HG02642 (cell line): ENCODE results near the gene LSM7.
"Not testable (repeated sequence)": the region's sequence is repeated elsewhere in the genome, so short reads cannot be mapped to it uniquely, and the experiment has no call there.

Source experiments
- ATAC-seq: cut with Tn5 transposase; IDR thresholded peaks from one replicate; pipeline ENCODE4 v1.9.1; 2021; ENCODE audit warnings: mild to moderate bottlenecking; ENCODE audit not compliant: unreplicated experiment, poor library complexity

Gene LSM7

DNA sequence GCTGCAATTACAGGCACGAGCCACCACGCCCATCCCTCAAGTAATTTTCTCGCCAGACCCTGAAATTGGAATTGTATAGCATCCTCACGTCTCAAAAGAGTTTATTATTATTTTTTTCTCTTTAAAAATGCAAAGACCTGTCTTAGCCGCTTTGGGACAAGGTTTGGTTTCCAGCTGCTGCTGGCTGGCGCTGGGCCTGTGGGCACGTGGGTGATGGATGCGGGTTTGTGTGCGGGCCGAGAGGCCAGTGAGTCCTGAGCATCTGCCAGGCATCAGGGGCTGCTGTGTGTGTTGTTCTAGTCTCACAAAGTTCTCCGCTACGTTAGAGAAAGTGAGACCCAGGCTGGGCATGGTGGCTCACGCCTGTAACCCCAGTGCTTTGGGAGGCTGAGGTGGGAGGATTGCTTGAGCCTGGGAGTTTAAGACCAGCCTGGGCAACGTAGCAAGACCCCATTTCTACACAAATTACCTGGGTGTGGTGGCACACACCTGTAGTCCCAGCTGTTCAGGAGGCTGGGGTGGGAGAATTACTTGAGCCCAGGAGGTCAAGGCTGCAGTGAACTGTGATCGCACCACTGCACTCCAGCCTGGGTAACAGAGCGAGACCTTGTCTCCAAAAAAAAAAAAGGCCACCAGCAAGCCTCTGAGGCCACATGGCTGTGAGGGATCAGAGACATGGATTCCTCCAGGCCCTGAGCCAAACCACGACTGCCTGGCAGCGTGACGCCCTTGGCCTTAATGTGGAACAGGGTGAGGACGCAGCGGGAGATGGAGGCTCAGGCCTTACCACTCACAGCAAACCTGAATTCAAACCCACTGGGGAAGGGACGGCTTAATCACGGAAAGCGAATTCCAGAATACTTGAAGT lies 27.0 kb upstream of the LSM7 start:
- no peak for ATAC-seq

GRCh38 chr19:2354670-2355069 lies 26.3 kb upstream of the LSM7 start:
- ATAC-seq: no peak

DNA sequence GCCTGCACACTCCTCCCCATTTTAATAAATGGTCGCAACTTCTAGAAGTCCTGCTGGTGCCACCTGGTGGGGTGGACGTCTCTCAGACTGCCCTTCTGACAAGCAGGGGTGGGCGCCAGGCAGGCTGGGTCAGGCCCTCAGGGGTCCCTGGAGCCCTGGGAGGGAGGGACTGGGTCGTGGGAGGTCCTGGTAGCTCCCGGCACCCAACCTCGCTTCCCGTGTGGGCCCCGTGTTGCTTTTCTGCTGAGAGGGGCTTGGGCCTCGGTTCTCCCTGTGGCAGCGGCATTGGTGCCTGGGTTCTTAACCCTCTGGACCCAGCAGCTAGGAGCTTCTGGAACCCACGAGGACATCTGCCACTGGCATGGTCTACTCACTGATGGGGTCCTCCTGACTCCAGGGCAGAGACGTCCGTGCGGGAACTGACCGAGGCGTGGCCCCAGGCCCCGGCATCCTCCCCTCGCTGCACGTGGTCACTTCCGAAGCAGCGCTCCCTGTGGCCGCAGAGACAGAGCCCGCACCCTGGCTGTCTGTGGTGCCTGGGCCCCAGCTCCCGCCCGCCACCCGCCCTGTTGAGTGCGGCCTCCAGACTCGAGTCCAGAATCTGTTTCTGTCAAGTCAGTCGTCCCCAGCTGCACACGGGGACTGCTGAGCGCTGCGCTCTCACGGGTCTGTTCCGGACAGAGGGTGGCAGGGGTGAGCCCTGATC lies 25.7 kb upstream of the LSM7 start:
- ATAC-seq: no peak

DNA sequence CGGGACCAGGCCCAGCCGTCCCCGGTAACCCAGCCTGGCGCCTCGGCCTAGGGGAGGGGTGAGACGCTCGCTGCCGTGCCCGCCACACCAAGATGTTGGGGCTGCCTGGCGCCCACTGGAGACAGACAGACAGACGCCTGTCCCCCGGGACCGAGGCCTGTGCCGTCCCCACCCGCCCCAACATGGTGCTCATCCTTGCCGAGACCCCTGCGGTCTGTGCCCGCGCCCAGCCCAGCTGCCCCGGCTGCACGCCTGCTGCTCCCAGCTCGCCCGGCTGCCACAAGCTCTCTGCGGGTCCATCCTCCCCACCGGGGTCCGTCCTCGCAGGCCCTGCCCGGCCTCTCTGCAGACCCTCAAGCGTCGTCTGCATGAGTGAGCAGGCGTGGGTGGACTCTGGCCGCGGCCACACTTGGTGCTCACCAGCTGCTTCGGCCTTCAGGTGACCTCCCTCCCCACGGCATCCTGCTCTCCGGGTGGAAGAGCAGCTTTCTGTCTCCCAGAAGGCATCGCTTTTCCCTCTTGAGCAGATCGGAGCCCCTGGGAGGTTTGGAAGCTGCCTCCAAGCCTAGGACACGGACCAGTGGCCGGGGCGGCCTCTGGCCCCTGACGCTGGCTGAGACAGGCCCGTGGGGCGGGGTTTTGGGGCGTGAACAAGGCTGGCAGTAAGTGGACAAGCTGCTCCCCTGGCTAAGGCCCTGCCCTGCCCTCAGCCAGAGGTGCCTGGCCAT lies 24.9 kb upstream of the LSM7 start:
- no peak for ATAC-seq

DNA sequence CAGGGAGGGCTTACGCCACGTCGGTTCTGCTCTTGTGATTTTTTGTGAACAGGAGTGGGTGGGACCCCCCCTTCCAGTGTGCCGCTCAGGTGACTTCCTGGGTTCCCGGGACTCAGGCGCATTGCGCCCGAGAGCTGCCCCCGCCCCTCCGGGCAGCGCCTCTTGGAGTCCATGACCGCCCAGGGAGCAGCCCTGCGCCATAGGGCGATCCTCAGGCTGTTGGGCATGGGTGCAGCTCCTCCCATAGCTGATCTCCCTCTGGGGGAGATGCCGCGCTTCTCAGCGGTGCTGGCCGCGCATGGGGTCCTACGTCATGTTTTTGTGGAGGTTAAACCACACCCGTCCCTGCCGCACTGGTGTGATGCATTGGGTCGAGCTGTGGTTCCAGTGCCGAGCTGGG lies 23.7 kb upstream of the LSM7 start:
- ATAC-seq: no peak

DNA sequence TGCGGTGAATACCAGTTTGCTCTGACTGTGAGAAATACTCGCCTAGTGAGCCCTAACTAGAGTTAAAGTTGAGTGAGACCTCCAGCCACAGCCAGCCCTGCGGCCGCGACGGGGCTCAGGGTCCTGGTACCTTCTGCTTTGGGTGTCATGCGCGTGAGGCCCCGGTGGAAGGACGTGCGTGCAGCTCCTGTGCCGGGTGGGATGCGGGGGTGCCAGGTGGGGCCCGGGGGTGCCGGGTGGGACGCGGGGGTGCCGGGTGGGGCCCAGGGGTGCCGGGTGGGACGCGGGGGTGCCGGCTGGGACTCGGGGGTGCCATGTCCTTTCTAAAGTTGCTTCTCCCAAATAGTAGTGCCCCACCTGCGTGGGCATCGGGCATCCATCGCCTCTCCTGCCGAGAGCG lies 23.2 kb upstream of the LSM7 start:
- no peak for ATAC-seq

- no peak for ATAC-seq
Observed at GRCh38 chr19:2350656-2351055, 22.3 kb upstream of the LSM7 start.

GRCh38 chr19:2349818-2350217 lies 21.4 kb upstream of the LSM7 start:
- not testable (repeated sequence) for ATAC-seq

- no peak for ATAC-seq
Observed at GRCh38 chr19:2345794-2346663, 17.6 kb upstream of the LSM7 start.

GRCh38 chr19:2345076-2345475 lies 16.7 kb upstream of the LSM7 start:
- no peak for ATAC-seq

DNA sequence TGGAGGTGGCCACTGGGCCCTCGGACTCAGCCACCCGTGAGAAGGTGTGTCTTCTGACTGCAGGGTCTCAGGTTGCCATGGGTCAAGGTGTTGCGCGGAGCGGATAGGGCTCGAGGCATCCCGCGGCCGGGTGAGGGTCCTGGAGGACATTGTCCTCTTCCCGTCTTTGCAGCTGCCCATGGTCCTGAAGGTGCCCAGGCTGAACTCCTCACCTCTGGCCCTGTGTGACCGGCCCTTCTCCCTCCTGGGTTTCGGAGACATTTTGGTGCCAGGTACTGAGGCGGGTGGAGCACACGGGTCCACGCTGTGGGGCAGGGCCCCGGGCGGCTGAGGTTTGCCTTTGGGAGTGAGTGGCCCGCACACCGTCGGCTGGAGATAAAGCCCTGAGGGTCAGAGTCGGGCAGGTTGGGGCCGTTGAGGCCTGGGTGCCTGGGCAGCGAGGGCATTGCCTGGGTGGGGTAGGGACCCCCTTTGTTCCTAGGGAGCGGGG lies 16.0 kb upstream of the LSM7 start:
- ATAC-seq: no peak

GRCh38 chr19:2343289-2343982 lies 15.1 kb upstream of the LSM7 start:
- ATAC-seq: no peak

DNA sequence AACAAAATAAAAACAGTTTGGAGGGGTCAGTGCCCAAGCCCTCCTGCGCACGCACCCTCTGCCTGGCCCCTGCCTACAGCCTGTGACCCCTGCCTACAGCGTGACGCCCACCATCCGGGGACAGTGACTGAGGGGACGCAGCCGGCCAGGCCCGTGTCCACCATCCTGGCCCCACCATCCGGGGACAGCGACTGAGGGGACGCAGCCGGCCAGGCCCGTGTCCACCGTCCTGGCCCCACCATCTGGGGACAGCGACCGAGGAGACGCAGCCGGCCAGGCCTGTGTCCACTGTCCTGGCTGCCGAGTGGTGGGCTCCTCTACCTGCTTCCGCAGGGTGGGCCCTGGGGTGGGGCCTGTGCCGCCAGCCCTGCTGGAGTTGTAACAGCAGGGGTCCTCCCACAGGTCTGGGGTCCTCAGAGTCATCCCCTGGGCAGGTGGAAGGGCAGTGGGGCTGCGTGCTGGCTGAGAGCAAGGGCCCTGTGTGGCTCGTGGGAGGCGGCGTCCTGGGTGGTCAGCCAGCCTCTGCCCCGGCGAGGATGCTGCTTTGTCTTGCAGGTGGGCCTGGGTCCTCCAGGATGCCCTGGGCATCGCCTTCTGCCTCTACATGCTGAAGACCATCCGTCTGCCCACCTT lies 14.4 kb upstream of the LSM7 start:
- ATAC-seq: no peak

GRCh38 chr19:2341982-2342381 lies 13.6 kb upstream of the LSM7 start:
- no peak for ATAC-seq

- no peak for ATAC-seq
Observed at GRCh38 chr19:2341244-2341751, 12.9 kb upstream of the LSM7 start.

DNA sequence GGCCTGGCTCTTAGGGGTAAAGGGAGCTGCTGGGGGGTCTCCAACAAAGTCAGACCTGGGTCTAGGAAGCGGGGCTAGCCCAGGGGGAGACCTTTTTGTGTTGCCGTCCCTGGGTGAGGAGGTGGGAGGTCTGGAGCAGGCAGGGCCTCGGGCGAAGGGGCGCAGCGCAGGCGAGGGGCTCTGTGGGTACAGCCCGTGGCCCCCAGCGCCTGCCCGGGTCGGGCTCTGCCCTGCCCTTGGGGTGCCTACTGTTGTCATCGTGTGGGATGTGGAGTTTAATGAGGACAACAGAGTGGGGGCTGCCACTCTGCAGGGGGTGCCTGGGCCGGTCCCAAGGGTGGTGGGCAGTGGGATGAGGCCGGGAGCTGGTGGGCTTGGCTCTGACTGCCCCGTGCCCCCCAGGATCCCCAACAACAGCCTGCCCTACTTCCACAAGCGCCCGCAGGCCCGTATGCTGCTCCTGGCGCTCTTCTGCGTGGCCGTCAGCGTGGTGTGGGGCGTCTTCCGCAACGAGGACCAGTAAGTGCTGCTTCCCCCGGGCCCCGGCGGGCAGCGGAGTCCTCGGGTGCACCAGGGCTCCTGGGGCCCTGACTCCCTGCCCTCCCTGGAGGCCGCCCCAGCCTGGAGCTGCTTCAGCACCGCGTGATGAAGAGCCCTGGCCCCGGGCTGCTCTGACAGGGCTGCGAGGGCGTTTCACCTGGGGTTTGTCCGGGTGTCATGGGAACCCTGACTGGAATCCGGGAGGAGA lies 12.3 kb upstream of the LSM7 start:
- no peak for ATAC-seq

DNA sequence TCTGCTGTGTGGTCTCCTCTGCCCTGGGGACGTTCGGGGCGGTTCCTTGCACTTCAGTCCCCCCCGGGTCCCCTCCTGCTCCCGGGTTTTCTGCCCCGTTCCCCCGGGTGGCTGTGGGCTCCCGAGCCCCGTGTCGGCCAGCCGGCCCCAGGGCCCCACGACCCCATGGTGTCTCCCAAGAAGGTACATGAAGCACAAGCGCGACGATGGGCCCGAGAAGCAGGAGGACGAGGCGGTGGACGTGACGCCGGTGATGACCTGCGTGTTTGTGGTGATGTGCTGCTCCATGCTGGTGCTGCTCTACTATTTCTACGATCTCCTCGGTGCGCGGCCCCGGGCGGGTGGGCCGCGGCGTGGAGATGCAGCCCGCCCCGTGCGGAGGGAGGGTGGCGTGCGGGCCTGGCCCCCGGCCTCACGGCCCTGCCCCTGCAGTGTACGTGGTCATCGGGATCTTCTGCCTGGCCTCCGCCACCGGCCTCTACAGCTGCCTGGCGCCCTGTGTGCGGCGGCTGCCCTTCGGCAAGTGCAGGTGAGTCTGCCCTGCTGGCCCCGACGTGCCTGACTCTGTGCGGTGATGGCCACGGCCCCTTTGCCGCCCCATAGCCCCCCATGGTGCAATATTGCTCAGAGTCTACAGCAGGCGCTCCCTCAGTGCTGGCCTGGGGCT lies 11.4 kb upstream of the LSM7 start:
- ATAC-seq: no peak
